Stimulated activated CD4-positive, alpha-beta T cell treated with anti-CD3 and anti-CD28 coated beads, Interleukin-15, amount 100 ng/mL, for 48 hours (primary cell): ENCODE data around the gene SYT15B.
"Not testable (repeated sequence)": the region's sequence is repeated elsewhere in the genome, so short reads cannot be mapped to it uniquely, and the experiment has no call there.

Experiments
- DNase-seq, 2 donors: peaks; one replicate each; pipeline ENCODE4 v3.0.0-alpha.2; 2020; ENCODE audit warnings: low read depth in 2 of 2

SYT15B gene

DNA sequence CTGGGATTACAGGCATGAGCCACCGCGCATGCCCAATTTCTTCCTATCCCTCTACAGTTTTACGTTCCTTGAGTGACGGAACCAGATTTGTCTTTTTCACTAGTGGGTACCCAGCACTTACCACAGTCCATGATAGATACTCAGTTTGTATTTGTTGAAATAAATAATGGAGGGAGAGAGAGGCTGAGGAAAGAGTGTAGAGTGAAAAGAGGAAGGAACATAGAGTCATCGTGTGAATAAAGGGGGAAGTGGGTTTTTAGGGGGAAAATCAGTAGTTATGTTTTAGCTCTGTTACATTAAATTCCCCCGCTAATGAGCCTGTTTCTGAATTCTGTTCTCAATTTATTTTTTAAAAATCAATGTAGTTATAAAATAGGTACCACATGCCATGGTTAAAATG, 37.7 kb downstream of the SYT15B start:
- not testable (repeated sequence) for DNase-seq

DNA sequence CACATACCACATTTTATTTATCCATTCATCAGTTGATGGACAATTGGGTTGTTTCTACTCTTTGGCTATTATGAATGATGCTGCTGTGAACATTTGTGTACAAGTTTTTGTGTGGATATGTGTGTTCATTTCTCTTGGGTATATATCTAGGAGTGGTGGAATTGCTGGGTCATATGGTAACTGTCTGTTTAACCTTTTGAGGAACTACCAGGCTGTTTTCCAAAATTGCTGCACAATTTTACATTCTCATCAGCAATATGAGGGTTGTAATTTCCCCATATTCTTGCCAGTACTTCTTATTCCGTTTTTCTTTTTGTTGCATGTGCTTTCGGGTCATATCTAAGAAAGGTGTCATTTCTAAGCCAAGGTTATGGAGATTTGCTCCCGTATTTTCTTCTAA, 38.3 kb downstream of the SYT15B start:
- not testable (repeated sequence) for DNase-seq

DNA sequence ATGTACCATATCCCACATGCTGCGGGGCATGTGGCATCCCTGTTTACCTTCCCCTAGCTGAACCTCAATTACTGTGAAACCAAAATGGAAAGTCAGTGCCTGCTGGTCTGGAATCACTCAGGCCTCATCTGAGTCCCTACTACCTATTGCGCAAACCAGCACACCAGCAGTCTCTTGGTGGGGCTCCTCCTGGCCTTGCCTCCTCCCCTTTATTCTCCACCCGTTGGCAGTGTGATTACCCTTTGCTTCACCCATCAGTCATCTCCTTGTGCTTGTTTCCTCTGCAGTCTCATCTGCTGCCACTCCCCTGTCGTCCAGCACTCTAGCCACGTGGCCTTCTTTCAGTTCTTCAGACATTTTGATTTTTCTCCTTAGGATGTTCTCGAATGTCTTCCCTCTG, 39.3 kb downstream of the SYT15B start:
- not testable (repeated sequence) for DNase-seq

DNA sequence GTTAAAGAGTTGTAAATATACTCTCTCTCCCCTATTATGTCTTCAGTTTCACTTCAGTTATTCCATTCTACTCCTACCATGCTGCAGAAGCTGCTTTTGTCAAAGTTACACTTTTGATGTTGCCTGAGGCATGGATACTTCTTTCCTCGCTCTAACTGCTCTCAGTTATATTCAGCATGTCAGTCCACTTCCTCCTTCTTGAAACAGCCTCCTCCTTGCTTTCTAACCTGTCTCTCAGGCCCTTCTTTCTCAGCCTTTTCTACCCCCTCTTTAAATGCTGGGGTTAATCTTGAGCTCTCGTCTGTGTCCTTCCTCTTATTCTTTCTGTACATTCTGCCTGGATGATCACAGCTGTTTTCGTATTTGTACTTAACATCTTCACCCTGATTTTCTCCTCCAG, 40.0 kb downstream of the SYT15B start:
- DNase-seq: not testable (repeated sequence)

DNA sequence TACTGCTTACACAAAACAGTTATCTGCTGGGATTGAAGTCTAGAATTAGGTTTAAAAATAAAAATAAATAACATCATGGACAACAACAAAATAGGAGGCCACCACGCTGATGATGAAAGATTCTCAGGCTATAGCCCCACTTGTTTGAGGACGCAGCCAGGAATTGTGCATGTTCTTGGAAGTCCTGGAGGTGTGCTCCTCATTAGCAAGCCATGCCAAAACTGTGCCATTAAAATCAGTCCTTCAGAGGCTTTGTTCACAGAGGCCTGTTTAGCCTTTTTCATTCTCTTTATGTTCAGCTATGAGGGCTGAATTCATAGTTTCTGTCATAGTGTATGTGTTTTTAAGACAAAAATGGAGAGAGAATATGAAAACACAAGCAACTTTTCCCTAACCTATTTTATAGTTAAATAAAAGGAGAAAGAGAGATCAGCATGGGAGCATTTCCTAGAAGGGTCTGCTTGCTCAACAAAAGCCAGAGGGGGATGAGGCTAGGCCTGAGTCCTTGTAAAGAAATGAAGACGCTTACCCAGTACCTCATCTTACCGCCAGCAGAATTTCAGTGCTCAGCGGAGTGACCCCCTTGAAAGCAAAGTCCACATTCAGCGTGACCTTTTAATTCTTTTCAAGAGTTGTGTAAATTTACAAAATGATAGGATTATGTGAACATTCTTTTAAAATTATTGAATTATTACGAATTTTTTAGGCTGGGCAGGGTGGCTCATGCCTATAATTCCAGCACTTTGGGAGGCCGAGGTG, 46.2 kb downstream of the SYT15B start:
- DNase-seq: not testable (repeated sequence)
